ENCODE results near the gene KCNF1.

Gene KCNF1

DNA sequence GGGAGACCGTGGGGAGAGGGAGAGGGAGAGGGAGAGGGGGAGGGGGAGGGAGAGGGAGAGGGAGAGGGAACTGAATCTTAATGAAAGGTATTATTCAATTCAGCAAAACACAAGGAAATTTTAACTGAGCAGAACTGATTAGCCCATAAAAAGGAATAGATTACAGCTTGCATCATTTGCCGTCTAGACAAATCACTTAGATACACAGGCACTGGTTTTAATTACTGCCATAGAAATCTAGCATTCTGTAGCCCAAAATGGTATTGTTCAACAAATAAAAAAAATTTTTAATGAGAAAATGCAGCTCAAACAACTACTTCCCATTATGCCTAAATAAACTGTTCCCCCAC lies 7.9 kb upstream of the KCNF1 start:
- no peaks in the 10 kb centered on the region for H3F3A ChIP-seq (ENCODE audit: control insufficient read depth, insufficient read depth)
- 0 out of 2 replicates have a peak, but pooled peaks cover 2% of the 10 kb centered on the region for H3K27me3 ChIP-seq (ENCODE audit: control insufficient read depth, low read length)
- H3K36me3 ChIP-seq (ENCODE audit: control insufficient read depth, low read length): no peaks in the 10 kb centered on the region
- no peaks in the 10 kb centered on the region for H3K4me1 ChIP-seq (ENCODE audit: control insufficient read depth, low read length)
- no peak overlapping the region for H3K4me3 ChIP-seq (ENCODE audit: low read length)
- no peaks in the 10 kb centered on the region for H3K9me3 ChIP-seq (ENCODE audit: control insufficient read depth, insufficient read depth, low read length)
- no peak overlapping the region for H3K27ac ChIP-seq (ENCODE audit: low read depth, low read length)
- H4K20me1 ChIP-seq (ENCODE audit: control insufficient read depth, insufficient read depth, low read depth, low read length): no peaks in the 10 kb centered on the region
- no peak overlapping the region for H3K4me2 ChIP-seq (ENCODE audit: low read length)
- TF ChIP-seq EZH2phosphoT487 (IDR thresholded peaks at IDR 0.05; ENCODE audit: borderline replicate concordance, low read length): no peak
- TF ChIP-seq, protein P1, sequence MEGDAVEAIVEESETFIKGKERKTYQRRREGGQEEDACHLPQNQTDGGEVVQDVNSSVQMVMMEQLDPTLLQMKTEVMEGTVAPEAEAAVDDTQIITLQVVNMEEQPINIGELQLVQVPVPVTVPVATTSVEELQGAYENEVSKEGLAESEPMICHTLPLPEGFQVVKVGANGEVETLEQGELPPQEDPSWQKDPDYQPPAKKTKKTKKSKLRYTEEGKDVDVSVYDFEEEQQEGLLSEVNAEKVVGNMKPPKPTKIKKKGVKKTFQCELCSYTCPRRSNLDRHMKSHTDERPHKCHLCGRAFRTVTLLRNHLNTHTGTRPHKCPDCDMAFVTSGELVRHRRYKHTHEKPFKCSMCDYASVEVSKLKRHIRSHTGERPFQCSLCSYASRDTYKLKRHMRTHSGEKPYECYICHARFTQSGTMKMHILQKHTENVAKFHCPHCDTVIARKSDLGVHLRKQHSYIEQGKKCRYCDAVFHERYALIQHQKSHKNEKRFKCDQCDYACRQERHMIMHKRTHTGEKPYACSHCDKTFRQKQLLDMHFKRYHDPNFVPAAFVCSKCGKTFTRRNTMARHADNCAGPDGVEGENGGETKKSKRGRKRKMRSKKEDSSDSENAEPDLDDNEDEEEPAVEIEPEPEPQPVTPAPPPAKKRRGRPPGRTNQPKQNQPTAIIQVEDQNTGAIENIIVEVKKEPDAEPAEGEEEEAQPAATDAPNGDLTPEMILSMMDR (IDR thresholded peaks at IDR 0.05; ENCODE audit: low read depth, low read length, poor library complexity, severe bottlenecking): no peak
- H3K79me2 ChIP-seq (ENCODE audit: control insufficient read depth, low read length): no peaks in the 10 kb centered on the region
- no peaks in the 10 kb centered on the region for H3K9me2 ChIP-seq (replicated peaks; ENCODE audit: control insufficient read depth, low read length)

DNA sequence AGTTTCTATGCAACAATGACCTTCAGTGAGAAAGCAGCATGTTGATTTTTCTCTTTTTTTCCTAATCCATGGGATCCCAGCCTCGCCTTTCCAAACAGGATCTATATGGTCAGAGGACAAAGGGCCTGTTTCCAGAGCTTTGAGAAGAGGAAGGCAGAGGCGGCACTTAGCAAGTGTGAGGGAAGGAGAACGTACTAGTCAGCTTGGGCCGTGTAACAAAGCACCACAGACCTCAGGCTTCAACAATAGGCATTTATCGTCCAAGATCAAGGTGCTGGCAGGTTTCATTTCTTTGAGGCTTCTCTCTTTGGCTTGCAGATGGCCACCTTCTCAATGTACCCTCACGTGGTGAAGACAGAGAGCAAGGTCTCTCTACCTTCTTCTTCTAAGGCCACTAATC lies 7.3 kb upstream of the KCNF1 start:
- Histone ChIP-seq H3F3A (ENCODE audit: control insufficient read depth, insufficient read depth) (no peaks in the 10 kb centered on the region), H3K27ac (ENCODE audit: low read depth, low read length) (no peak overlapping the region), H3K4me2 (ENCODE audit: low read length) (no peak overlapping the region), H3K79me2 (ENCODE audit: control insufficient read depth, low read length) (no peaks in the 10 kb centered on the region), H4K20me1 (ENCODE audit: control insufficient read depth, insufficient read depth, low read depth, low read length) (no peaks in the 10 kb centered on the region), H3K9me3 (ENCODE audit: control insufficient read depth, insufficient read depth, low read length) (no peaks in the 10 kb centered on the region), H3K36me3 (ENCODE audit: control insufficient read depth, low read length) (no peaks in the 10 kb centered on the region), H3K4me1 (ENCODE audit: control insufficient read depth, low read length) (no peaks in the 10 kb centered on the region), H3K4me3 (ENCODE audit: low read length) (no peak overlapping the region), H3K27me3 (ENCODE audit: control insufficient read depth, low read length) (0 out of 2 replicates have a peak, but pooled peaks cover under 1% of the 10 kb centered on the region), H3K9me2 (replicated peaks; ENCODE audit: control insufficient read depth, low read length) (no peaks in the 10 kb centered on the region)
- TF ChIP-seq EZH2phosphoT487 (IDR thresholded peaks at IDR 0.05; ENCODE audit: borderline replicate concordance, low read length): no peak
- TF ChIP-seq, protein P1 (IDR thresholded peaks at IDR 0.05; ENCODE audit: low read depth, low read length, poor library complexity, severe bottlenecking): no peak

DNA sequence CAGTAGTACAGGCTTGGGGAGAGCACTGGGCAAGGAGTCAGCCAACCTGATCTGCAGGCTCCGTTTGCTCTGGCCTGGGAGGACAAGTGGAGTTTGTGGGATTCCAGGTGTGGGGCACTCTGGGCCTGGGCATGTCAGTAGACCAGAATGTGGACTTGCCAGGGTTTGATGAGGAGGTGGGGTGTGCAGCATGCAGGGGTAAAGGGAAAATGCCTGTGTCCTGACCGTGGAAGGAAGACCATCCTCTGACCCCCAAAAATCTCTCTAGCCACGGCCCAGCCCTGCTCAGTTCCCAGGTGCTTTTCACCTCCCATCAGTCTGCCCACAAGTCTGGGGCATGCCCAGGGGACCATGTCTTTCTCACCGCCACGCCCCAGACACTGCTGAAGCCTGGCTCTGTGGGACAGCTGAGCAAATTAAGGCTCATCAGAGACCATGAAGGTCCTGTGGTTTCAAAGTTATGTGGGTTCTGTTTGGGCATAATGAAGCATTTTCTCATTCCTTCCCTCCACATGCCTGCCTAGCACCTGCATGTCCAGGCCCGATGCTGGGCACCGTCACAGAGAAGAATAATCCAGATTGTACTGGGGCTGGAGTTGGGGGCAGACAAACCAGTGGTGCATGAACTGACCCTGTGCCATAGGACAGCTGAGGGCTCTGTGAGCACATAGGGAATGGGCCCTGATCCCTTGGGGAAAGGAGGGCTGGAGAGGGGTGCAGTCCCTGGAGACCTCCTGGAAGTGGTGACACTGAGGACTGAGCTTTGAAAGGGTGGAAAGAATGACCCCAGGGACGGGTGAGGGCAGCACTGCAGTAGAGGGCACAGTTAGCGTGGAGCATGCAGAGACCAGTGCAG lies 6.5 kb upstream of the KCNF1 start:
- H3K27ac ChIP-seq (ENCODE audit: low read depth, low read length): no peak overlapping the region

More for the DNA sequence above, 6.5 kb upstream of the KCNF1 start:
- no peak overlapping the region for H3K4me2 ChIP-seq (ENCODE audit: low read length)
- TF ChIP-seq, protein P1 (IDR thresholded peaks at IDR 0.05; ENCODE audit: low read depth, low read length, poor library complexity, severe bottlenecking): no peak
- H3K79me2 ChIP-seq (ENCODE audit: control insufficient read depth, low read length): no peaks in the 10 kb centered on the region
- H3K4me1 ChIP-seq (ENCODE audit: control insufficient read depth, low read length): no peaks in the 10 kb centered on the region
- no peaks in the 10 kb centered on the region for H3K9me2 ChIP-seq (replicated peaks; ENCODE audit: control insufficient read depth, low read length)
- no peaks in the 10 kb centered on the region for H3K27me3 ChIP-seq (ENCODE audit: control insufficient read depth, low read length)
- H3F3A ChIP-seq (ENCODE audit: control insufficient read depth, insufficient read depth): no peaks in the 10 kb centered on the region
- no peaks in the 10 kb centered on the region for H4K20me1 ChIP-seq (ENCODE audit: control insufficient read depth, insufficient read depth, low read depth, low read length)
- H3K4me3 ChIP-seq (ENCODE audit: low read length): no peak overlapping the region
- no peaks in the 10 kb centered on the region for H3K36me3 ChIP-seq (ENCODE audit: control insufficient read depth, low read length)
- no peaks in the 10 kb centered on the region for H3K9me3 ChIP-seq (ENCODE audit: control insufficient read depth, insufficient read depth, low read length)
